H9 (cell line): ENCODE data around the gene DCAF15. TPM values are rescaled to one million over a fixed set of nuclear protein-coding genes. Genes with fewer than 3 reads are reported as not detected.

ENCODE experiments used
- DNase-seq: peaks from one replicate; pipeline ENCODE4 v3.0.0-alpha.2; 2017
- H2AFZ ChIP-seq: one replicate; pipeline ENCODE4 v1.6.1; 2013; ENCODE audit warnings: mild to moderate bottlenecking, low read length, control low read depth, moderate library complexity
- H2AK5ac ChIP-seq: 2 replicates; pipeline ENCODE4 v1.6.1; 2013; ENCODE audit warnings: low read length, control low read depth, mixed read lengths; ENCODE audit not compliant: insufficient read length
- H2BK120ac ChIP-seq: one replicate; pipeline ENCODE4 v1.6.1; 2013; ENCODE audit warnings: low read depth, mild to moderate bottlenecking, low read length, control low read depth, inconsistent platforms; ENCODE audit not compliant: poor library complexity, severe bottlenecking
- H2BK12ac ChIP-seq: 2 replicates; pipeline ENCODE4 v1.6.1; 2013; ENCODE audit warnings: low read length, control low read depth, mixed read lengths, low read depth; ENCODE audit not compliant: insufficient read length
- H2BK15ac ChIP-seq: 2 replicates; pipeline ENCODE4 v1.6.1; 2013; ENCODE audit warnings: low read depth, low read length, control low read depth
- H2BK20ac ChIP-seq: one replicate; pipeline ENCODE4 v1.6.1; 2013; ENCODE audit warnings: low read depth, mild to moderate bottlenecking, low read length, control low read depth, inconsistent platforms; ENCODE audit not compliant: poor library complexity, severe bottlenecking
- H2BK5ac ChIP-seq: 2 replicates; pipeline ENCODE4 v1.6.1; 2013; ENCODE audit warnings: low read length, control low read depth, mixed read lengths; ENCODE audit not compliant: insufficient read length
- H3K14ac ChIP-seq: 2 replicates; pipeline ENCODE4 v1.6.1; 2013; ENCODE audit warnings: low read length, control low read depth; ENCODE audit not compliant: insufficient read depth
- H3K18ac ChIP-seq: 2 replicates; pipeline ENCODE4 v1.6.1; 2013; ENCODE audit warnings: low read depth, mild to moderate bottlenecking, mixed read lengths, low read length, control low read depth; ENCODE audit not compliant: insufficient read length
- H3K23ac ChIP-seq: 2 replicates; pipeline ENCODE4 v1.6.1; 2013; ENCODE audit warnings: low read length, control low read depth, mixed read lengths, low read depth; ENCODE audit not compliant: insufficient read length
- H3K23me2 ChIP-seq: 2 replicates; pipeline ENCODE4 v1.6.1; 2013; ENCODE audit warnings: low read depth, mild to moderate bottlenecking, mixed read lengths, low read length, control low read depth; ENCODE audit not compliant: insufficient read length, poor library complexity, severe bottlenecking
- H3K27ac ChIP-seq: 2 replicates; pipeline ENCODE4 v1.5.1; 2013; ENCODE audit warnings: low read length, control low read depth, mixed read lengths, low read depth; ENCODE audit not compliant: insufficient read length
- H3K27me3 ChIP-seq: 2 replicates; pipeline ENCODE4 v1.6.1; 2013; ENCODE audit warnings: low read length, control low read depth, inconsistent platforms; ENCODE audit not compliant: insufficient read depth
- H3K4ac ChIP-seq: 2 replicates; pipeline ENCODE4 v1.6.1; 2013; ENCODE audit warnings: low read depth, mild to moderate bottlenecking, control low read depth, inconsistent platforms, low read length, moderate library complexity
- H3K4me1 ChIP-seq: 2 replicates; pipeline ENCODE4 v1.6.1; 2013; ENCODE audit warnings: low read length, control low read depth, inconsistent platforms; ENCODE audit not compliant: insufficient read depth
- H3K4me2 ChIP-seq: 2 replicates; pipeline ENCODE4 v1.6.1; 2013; ENCODE audit warnings: low read length, control low read depth, mixed read lengths; ENCODE audit not compliant: insufficient read length, insufficient read depth
- H3K56ac ChIP-seq: 2 replicates; pipeline ENCODE4 v1.6.1; 2013; ENCODE audit warnings: low read depth, mild to moderate bottlenecking, mixed read lengths, low read length, control low read depth; ENCODE audit not compliant: insufficient read length
- H3K79me1 ChIP-seq: 2 replicates; pipeline ENCODE4 v1.6.1; 2013; ENCODE audit warnings: low read depth, mild to moderate bottlenecking, moderate library complexity, low read length, control low read depth, inconsistent platforms; ENCODE audit not compliant: insufficient read depth, poor library complexity, severe bottlenecking
- H3K79me2 ChIP-seq: 2 replicates; pipeline ENCODE4 v1.6.1; 2013; ENCODE audit warnings: low read length, control low read depth, inconsistent platforms; ENCODE audit not compliant: insufficient read depth
- H3K9ac ChIP-seq: 2 replicates; pipeline ENCODE4 v1.6.1; 2013; ENCODE audit warnings: low read length, control low read depth, mixed read lengths; ENCODE audit not compliant: insufficient read length; ENCODE audit errors: extremely low read depth
- H3K9me3 ChIP-seq: one replicate; pipeline ENCODE4 v1.6.1; 2013; ENCODE audit warnings: low read depth, low read length, inconsistent platforms; ENCODE audit not compliant: control insufficient read depth
- H3T11ph ChIP-seq: one replicate; pipeline ENCODE4 v1.6.1; 2013; ENCODE audit warnings: mild to moderate bottlenecking, low read length, control low read depth, inconsistent platforms
- H4K20me1 ChIP-seq: one replicate; pipeline ENCODE4 v1.6.1; 2013; ENCODE audit not compliant: control insufficient read depth, insufficient read length, insufficient read depth
- H4K5ac ChIP-seq: 2 replicates; pipeline ENCODE4 v1.6.1; 2013; ENCODE audit warnings: low read depth, mild to moderate bottlenecking, mixed read lengths, low read length, control low read depth; ENCODE audit not compliant: insufficient read length
- H4K8ac ChIP-seq: replicated peaks from 2 replicates; pipeline ENCODE4 v1.6.1; 2013; ENCODE audit warnings: low read length, control low read depth, mixed read lengths, low read depth; ENCODE audit not compliant: insufficient read length
- H4K91ac ChIP-seq: 2 replicates; pipeline ENCODE4 v1.6.1; 2013; ENCODE audit warnings: low read depth, mild to moderate bottlenecking, moderate library complexity, mixed read lengths, low read length, control low read depth; ENCODE audit not compliant: insufficient read length
- H3K27ac Mint-ChIP-seq, 3 experiments: 2 replicates in 2 of 3; 3 replicates in 1 of 3; pipeline ENCODE4 v1.8.0; 2020 to 2021; ENCODE audit warnings: mixed read lengths in 3 of 3, mild to moderate bottlenecking in 1 of 3, moderate library complexity in 1 of 3
- H3K27me3 Mint-ChIP-seq: 2 replicates; pipeline ENCODE4 v1.8.0; 2021; ENCODE audit warnings: low read depth, mild to moderate bottlenecking, moderate library complexity, mixed read lengths
- H3K36me3 Mint-ChIP-seq, 3 experiments: 2 replicates in 2 of 3; 3 replicates in 1 of 3; pipeline ENCODE4 v1.8.0; 2020 to 2021; ENCODE audit warnings: low read depth in 3 of 3, mixed read lengths in 3 of 3; ENCODE audit not compliant: insufficient read depth in 1 of 3
- H3K4me1 Mint-ChIP-seq, 2 experiments: 2 replicates each; pipeline ENCODE4 v1.8.0; 2020; ENCODE audit warnings: mixed read lengths in 2 of 2
- H3K4me3 Mint-ChIP-seq, 2 experiments: 2 replicates in 1 of 2; 3 replicates in 1 of 2; pipeline ENCODE4 v1.8.0; 2020 to 2021; ENCODE audit warnings: mild to moderate bottlenecking in 2 of 2, mixed read lengths in 2 of 2, moderate library complexity in 1 of 2
- H3K9me3 Mint-ChIP-seq, 2 experiments: 2 replicates in 1 of 2; 3 replicates in 1 of 2; pipeline ENCODE4 v1.8.0; 2020; ENCODE audit warnings: mild to moderate bottlenecking in 2 of 2, mixed read lengths in 2 of 2, moderate library complexity in 1 of 2
- CTCF ChIP-seq: fragments of 200-600 bp; sonication (generic); conservative IDR thresholded peaks from 3 replicates; pipeline ENCODE4 v1.8.0; 2021; ENCODE audit warnings: antibody characterized with exemption, mild to moderate bottlenecking
- WGBS: extraction: QIAGEN DNeasy Blood & Tissue Kit; methylation state at CpG from one replicate; pipeline ENCODE4 v1.1.7; 2013; ENCODE audit warnings: missing lambda C conversion rate, low lambda C conversion rate, mixed read lengths; ENCODE audit not compliant: insufficient read length; ENCODE audit errors: extremely low coverage; 5-methylcytosine and 5-hydroxymethylcytosine counted together
- total RNA-seq: library from RNA; stranded (reverse); gene quantifications from 2 replicates; pipeline ENCODE4 v1.2.1, GENCODE V29; 2021

Gene DCAF15
- total RNA-seq, 1 experiment from 2014 or later: 82.5 TPM

- Histone ChIP-seq H2BK12ac (peak overlapping the region; percentile 53), H3K9me3 (no peaks in the 10 kb centered on the region), H3K9ac (peak overlapping the region; percentile 66), H3K23me2 (no peaks in the 10 kb centered on the region), H2BK15ac (no peak overlapping the region), H3K18ac (peak overlapping the region; percentile 94), H4K8ac (no peak overlapping the region), H3K56ac (no peak overlapping the region), H4K91ac (no peak overlapping the region), H3K4me2 (peak overlapping the region; percentile 57), H4K5ac (no peak overlapping the region), H2AFZ (no peak overlapping the region), H3K27ac (peak overlapping the region; percentile 66), H2BK20ac (no peak overlapping the region), H3K4me1 (no peaks in the 10 kb centered on the region), H2AK5ac (no peak overlapping the region), H4K20me1 (no peaks in the 10 kb centered on the region), H2BK5ac (no peak overlapping the region), H2BK120ac (no peak overlapping the region), H3K23ac (no peak overlapping the region), H3T11ph (no peak overlapping the region), H3K14ac (peak overlapping the region; percentile 91), H3K79me1 (no peaks in the 10 kb centered on the region), H3K4ac (no peak overlapping the region; the same call in 1 of the 2 replicates), H3K79me2 (no peaks in the 10 kb centered on the region), H3K27me3 (no peaks in the 10 kb centered on the region)
- TF ChIP-seq CTCF: no peak
- peak; percentile 54 for DNase-seq
- H3K27ac Mint-ChIP-seq: peak overlapping the region; percentile 99 to 100 (median 100)
- peak overlapping the region; percentile 82 to 93 for H3K4me3 Mint-ChIP-seq
- H3K36me3 Mint-ChIP-seq: peaks cover 0 to 2% (median 0%) of the 10 kb centered on the region in 3 experiments; a peak in 1 of 7 replicates
- H3K27me3 Mint-ChIP-seq: no peaks in the 10 kb centered on the region; the same call in none of the 2 replicates
- peaks cover 13 to 14% of the 10 kb centered on the region in 2 experiments; a peak in 3 of 4 replicates for H3K4me1 Mint-ChIP-seq
- H3K9me3 Mint-ChIP-seq: peaks cover 0 to 4% of the 10 kb centered on the region in 2 experiments; a peak in 2 of 5 replicates
- WGBS: no CpG with 5 or more reads among the region's 56 CpGs
Observed at GRCh38 chr19:14006766-14007562, 54.7 kb downstream of the DCAF15 start.

Other genes with a start within 250 kb of the DCAF15 start
- gene MRI1, start 188.0 kb upstream of the DCAF15 start, total RNA-seq: 17.2 and 19.5 TPM in 2 replicates
- 127 and 129 TPM in 2 replicates for gene C19orf53, start 178.1 kb upstream of the DCAF15 start, total RNA-seq
- 50.7 and 53.1 TPM in 2 replicates for gene ZSWIM4, start 157.1 kb upstream of the DCAF15 start, total RNA-seq
- not detected in 2 replicates for gene NANOS3, start 75.4 kb upstream of the DCAF15 start, total RNA-seq
- gene BRME1, start 46.4 kb upstream of the DCAF15 start, total RNA-seq: 4.7 and 6.7 TPM in 2 replicates
- 42.7 and 48.5 TPM in 2 replicates for gene CC2D1A, start 46.3 kb upstream of the DCAF15 start, total RNA-seq
- 0.68 TPM in 2 replicates for gene PODNL1, start 14.1 kb upstream of the DCAF15 start, total RNA-seq
- 19.2 and 21.4 TPM in 2 replicates for gene RFX1, start 53.8 kb downstream of the DCAF15 start, total RNA-seq
- gene RLN3, start 75.6 kb downstream of the DCAF15 start, total RNA-seq: not detected in 2 replicates
- 13.6 and 14.6 TPM in 2 replicates for gene IL27RA, start 79.3 kb downstream of the DCAF15 start, total RNA-seq
- gene PALM3, start 109.6 kb downstream of the DCAF15 start, total RNA-seq: 11.5 and 13.5 TPM in 2 replicates
- 0.26 and 0.72 TPM in 2 replicates for gene MISP3, start 120.3 kb downstream of the DCAF15 start, total RNA-seq
- gene C19orf67, start 133.3 kb downstream of the DCAF15 start, total RNA-seq: 0.39 and 0.72 TPM in 2 replicates
- 104 and 108 TPM in 2 replicates for gene SAMD1, start 138.2 kb downstream of the DCAF15 start, total RNA-seq
- 51.8 and 56.0 TPM in 2 replicates for gene PRKACA, start 165.3 kb downstream of the DCAF15 start, total RNA-seq
- gene ASF1B, start 184.1 kb downstream of the DCAF15 start, total RNA-seq: 46.6 and 46.8 TPM in 2 replicates